Skeletal muscle satellite cell (primary cell): ENCODE results near the gene CAPN14. TPM values are rescaled to one million over a fixed set of nuclear protein-coding genes. Genes with fewer than 3 reads are reported as not detected.

Experiments used
- H3K27me3 ChIP-seq: 2 replicates; pipeline ENCODE4 v1.7.0; 2013; ENCODE audit warnings: low read length; ENCODE audit not compliant: control insufficient read depth, insufficient read depth
- H3K36me3 ChIP-seq: 2 replicates; pipeline ENCODE4 v1.7.0; 2013; ENCODE audit warnings: mild to moderate bottlenecking, control low read depth, low read length; ENCODE audit not compliant: insufficient read depth
- H3K4me1 ChIP-seq: 2 replicates; pipeline ENCODE4 v1.7.0; 2013; ENCODE audit warnings: low read length; ENCODE audit not compliant: control insufficient read depth, insufficient read depth
- H3K4me2 ChIP-seq: 2 replicates; pipeline ENCODE4 v1.7.0; 2013; ENCODE audit warnings: mild to moderate bottlenecking, low read length
- H3K4me3 ChIP-seq: 2 replicates; pipeline ENCODE4 v1.7.0; 2013; ENCODE audit warnings: low read length
- H3K9ac ChIP-seq: 2 replicates; pipeline ENCODE4 v1.7.0; 2013; ENCODE audit warnings: mild to moderate bottlenecking, low read depth, low read length, moderate library complexity
- H3K9me3 ChIP-seq: replicated peaks from 2 replicates; pipeline ENCODE4 v1.7.0; 2013; ENCODE audit warnings: mild to moderate bottlenecking, control low read depth, low read length
- total RNA-seq: library from RNA; depleted of rRNA; stranded (reverse); fragments of >200 nt; gene quantifications from 2 replicates; pipeline ENCODE4 v1.2.3, GENCODE V29; 2012; rRNA removed

Gene CAPN14, protein sequence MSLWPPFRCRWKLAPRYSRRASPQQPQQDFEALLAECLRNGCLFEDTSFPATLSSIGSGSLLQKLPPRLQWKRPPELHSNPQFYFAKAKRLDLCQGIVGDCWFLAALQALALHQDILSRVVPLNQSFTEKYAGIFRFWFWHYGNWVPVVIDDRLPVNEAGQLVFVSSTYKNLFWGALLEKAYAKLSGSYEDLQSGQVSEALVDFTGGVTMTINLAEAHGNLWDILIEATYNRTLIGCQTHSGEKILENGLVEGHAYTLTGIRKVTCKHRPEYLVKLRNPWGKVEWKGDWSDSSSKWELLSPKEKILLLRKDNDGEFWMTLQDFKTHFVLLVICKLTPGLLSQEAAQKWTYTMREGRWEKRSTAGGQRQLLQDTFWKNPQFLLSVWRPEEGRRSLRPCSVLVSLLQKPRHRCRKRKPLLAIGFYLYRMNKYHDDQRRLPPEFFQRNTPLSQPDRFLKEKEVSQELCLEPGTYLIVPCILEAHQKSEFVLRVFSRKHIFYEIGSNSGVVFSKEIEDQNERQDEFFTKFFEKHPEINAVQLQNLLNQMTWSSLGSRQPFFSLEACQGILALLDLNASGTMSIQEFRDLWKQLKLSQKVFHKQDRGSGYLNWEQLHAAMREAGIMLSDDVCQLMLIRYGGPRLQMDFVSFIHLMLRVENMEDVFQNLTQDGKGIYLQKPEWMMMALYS
- total RNA-seq = not detected in 2 replicates

DNA sequence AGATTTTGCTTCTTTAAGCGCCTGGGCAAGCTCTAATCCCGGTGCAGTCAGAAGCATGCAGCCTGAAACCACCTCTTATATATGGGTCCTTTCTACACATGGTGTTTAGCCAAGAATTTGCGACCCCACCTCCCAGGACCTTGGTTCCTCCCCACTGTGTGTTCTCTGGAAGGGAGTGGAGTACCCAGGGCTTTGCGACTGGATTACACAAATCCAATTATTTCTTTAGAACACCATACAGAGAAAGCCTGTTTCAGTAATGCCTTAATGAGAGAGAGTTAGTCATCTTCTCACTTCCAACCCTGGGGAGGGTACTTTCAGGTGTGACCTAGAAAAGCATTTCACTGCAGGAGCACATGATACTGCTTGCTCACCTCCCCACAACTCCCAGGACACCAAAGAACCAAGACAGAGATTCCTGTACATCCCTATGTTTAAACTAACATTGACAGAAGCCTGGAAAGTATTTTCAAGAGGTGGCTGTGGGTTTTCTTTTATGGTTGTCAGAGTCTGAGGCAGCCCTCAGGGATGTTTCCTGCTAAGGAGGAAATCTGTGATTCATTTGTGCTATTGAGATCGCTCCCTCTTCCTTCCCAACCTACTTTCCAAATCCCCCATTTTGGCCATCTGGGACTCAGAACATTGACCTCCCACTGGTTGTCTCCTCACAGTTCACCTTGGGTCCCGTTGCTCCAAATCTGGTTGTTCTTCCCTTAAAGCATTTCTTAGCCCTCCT, at the start of gene CAPN14:
TSS of gene CAPN14 (minus strand) at position 51 of the 736 bp plus-strand sequence. CDS start 12,068 bp downstream, outside the sequence.
- Histone ChIP-seq H3K4me2 (no peak within 1 kb of the TSS), H3K4me1 (no peaks in the 10 kb centered on the region), H3K9ac (no peak within 1 kb of the TSS), H3K27me3 (peaks cover 49% of the 10 kb centered on the region), H3K36me3 (no peaks in the 10 kb centered on the region), H3K9me3 (no peaks in the 10 kb centered on the region), H3K4me3 (no peak within 1 kb of the TSS)

DNA sequence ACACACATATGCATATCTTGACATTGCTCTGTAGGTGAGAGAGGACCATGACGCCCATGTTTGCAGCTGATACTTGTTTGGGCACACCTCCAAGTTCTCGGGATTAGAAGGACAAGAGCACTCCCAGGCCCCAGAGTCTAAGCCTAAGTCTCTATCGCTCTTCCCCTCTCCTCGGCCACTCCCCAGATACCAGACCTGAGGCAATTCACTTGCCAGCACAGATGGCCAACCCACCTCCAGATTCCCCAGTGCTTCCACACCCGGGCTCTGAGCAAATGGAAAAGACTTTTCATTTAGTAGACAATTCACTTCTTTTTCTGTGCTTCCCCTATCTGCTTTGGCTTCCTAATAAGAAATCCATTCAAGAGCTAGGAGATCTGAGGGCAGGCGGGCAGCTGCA, 49.5 kb upstream of the CAPN14 start:
- H3K27me3 ChIP-seq = no peaks in the 10 kb centered on the region
- H3K36me3 ChIP-seq = no peaks in the 10 kb centered on the region
- no peak overlapping the region for H3K9ac ChIP-seq
- H3K4me1 ChIP-seq = peaks cover 6% of the 10 kb centered on the region
- H3K9me3 ChIP-seq = no peaks in the 10 kb centered on the region
- H3K4me3 ChIP-seq = no peak overlapping the region
- no peak overlapping the region for H3K4me2 ChIP-seq

DNA sequence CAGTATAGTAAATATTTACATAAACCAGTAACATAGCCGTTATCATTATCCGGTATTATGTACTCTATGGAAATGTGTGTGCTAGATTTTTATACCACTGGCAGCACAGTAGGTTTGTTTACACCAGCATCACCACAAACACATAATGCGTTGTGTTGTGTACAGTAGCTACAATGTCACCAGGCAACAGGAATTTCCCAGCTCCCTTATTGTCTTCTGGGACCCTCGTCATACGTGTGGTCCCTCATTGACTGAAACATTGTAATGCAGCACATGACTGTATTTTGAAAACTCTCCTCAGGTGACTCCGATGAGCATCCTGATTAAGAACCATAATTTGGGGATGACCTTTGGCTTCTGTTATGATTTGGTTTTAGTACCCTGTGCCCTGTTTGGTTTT, 47.9 kb upstream of the CAPN14 start:
- peaks cover 6% of the 10 kb centered on the region for H3K4me1 ChIP-seq
- H3K27me3 ChIP-seq = no peaks in the 10 kb centered on the region
- no peak overlapping the region for H3K9ac ChIP-seq
- no peaks in the 10 kb centered on the region for H3K9me3 ChIP-seq
- no peak overlapping the region for H3K4me2 ChIP-seq
- no peak overlapping the region for H3K4me3 ChIP-seq
- H3K36me3 ChIP-seq = no peaks in the 10 kb centered on the region

DNA sequence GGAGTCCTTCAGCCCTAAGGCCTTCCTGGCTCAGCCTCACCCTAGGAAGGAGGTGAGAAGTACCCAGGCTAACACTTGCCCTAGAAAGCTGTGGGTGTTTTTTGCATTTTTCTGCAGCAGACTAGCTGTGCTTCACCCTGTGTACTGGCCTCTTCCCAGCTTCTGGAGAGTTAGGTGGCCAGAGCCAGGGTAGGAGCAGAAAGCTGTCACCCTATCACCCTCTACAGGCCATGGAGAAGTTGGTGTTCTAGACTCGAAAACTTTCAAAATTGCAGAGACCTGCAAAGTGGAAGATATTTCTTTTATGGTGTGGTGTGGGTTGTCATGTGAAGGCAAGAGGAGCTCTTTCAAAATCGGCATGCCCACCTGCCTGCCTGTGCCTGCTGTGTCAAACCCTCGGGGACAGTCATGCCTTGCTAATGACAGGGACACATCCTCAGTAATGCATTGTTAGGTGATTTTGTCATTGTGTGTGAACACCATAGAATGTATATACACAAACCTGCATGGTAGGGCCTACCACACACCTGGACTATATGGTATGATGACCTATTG, 46.4 kb upstream of the CAPN14 start:
- no peak overlapping the region for H3K4me2 ChIP-seq
- no peaks in the 10 kb centered on the region for H3K27me3 ChIP-seq
- no peak overlapping the region for H3K4me3 ChIP-seq
- H3K9me3 ChIP-seq = no peaks in the 10 kb centered on the region
- H3K4me1 ChIP-seq = peaks cover under 1% of the 10 kb centered on the region
- H3K9ac ChIP-seq = no peak overlapping the region
- no peaks in the 10 kb centered on the region for H3K36me3 ChIP-seq

DNA sequence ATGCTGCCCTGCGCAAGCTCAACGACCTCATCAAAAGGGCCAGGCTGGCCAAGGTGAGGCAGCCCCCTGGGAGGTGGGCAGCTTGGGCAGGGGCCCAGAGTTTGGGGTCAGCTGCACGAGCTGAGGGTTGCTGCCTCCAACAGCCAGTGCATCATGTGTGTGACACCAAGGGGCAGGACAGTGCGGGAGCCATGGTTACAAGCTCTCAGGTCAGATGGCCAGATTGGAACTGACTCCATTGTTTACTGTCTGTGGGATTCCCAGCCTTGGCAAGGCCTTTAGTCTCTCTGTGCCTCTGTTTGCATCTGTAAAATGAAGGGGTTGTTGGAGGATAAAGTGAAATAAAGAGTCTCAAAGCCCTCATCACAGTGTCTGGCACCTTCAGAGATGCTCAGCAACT, 43.6 kb upstream of the CAPN14 start:
- Histone ChIP-seq H3K4me2 (no peak overlapping the region), H3K9ac (no peak overlapping the region), H3K36me3 (no peaks in the 10 kb centered on the region)

DNA sequence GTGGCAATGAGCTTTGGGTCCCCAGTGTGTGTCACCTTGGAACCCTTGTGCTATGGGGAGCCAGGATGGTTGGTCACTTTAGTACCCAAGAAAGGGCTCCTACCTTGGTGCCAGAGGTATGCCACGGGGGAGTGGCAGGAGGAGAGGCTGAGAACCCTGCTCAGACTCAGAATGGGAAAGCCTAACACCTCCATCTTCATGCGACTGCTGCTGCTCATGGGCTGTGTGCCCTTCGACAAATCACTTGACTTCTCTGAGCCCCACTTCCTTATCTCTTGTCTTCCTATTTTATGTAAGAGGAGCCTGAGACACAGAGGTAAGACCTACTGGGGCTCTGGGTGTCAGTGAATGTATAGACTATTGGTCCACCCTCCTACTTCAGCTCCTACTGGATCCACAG, 41.8 kb upstream of the CAPN14 start:
- Histone ChIP-seq H3K4me1 (no peaks in the 10 kb centered on the region), H3K36me3 (no peaks in the 10 kb centered on the region), H3K27me3 (no peaks in the 10 kb centered on the region), H3K4me3 (no peak overlapping the region), H3K9me3 (no peaks in the 10 kb centered on the region), H3K9ac (no peak overlapping the region), H3K4me2 (no peak overlapping the region)

More for the DNA sequence above, 43.6 kb upstream of the CAPN14 start:
- H3K27me3 ChIP-seq = no peaks in the 10 kb centered on the region
- no peaks in the 10 kb centered on the region for H3K9me3 ChIP-seq
- no peak overlapping the region for H3K4me3 ChIP-seq
- H3K4me1 ChIP-seq = no peaks in the 10 kb centered on the region

DNA sequence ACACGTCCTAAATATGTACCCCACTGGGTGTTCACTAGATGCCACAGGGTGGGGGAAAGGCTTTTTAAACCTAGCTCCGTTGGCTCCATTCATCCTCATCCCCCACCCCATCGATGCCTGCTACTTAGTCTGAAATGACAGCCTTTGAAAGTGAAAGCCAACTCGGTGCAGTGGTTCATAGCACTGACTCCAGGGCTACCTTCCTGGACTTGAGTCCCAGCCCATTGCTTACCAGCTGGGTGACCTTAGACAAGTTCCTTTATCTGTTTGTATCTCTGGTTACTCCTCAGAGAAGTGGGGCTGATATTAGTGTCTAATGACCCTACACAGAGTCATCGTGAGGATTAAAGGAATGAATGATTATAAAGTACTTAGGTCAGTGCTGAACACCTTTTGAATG, 41.0 kb upstream of the CAPN14 start:
- no peak overlapping the region for H3K4me2 ChIP-seq
- no peak overlapping the region for H3K4me3 ChIP-seq
- H3K4me1 ChIP-seq = no peaks in the 10 kb centered on the region
- no peaks in the 10 kb centered on the region for H3K36me3 ChIP-seq
- H3K9me3 ChIP-seq = no peaks in the 10 kb centered on the region
- no peak overlapping the region for H3K9ac ChIP-seq
- H3K27me3 ChIP-seq = no peaks in the 10 kb centered on the region

GRCh38 chr2:31256611-31257382, 39.5 kb upstream of the CAPN14 start:
- Histone ChIP-seq H3K4me2 (no peak overlapping the region), H3K9me3 (no peaks in the 10 kb centered on the region), H3K4me3 (no peak overlapping the region), H3K27me3 (no peaks in the 10 kb centered on the region), H3K4me1 (no peaks in the 10 kb centered on the region), H3K36me3 (no peaks in the 10 kb centered on the region), H3K9ac (no peak overlapping the region)

GRCh38 chr2:31255911-31256571, 38.7 kb upstream of the CAPN14 start:
- Histone ChIP-seq H3K4me1 (no peaks in the 10 kb centered on the region), H3K4me3 (no peak overlapping the region), H3K9ac (no peak overlapping the region), H3K27me3 (no peaks in the 10 kb centered on the region), H3K4me2 (no peak overlapping the region), H3K36me3 (no peaks in the 10 kb centered on the region), H3K9me3 (no peaks in the 10 kb centered on the region)

- no peak overlapping the region for H3K9ac ChIP-seq
- no peaks in the 10 kb centered on the region for H3K36me3 ChIP-seq
- H3K27me3 ChIP-seq = no peaks in the 10 kb centered on the region
- no peaks in the 10 kb centered on the region for H3K9me3 ChIP-seq
- H3K4me1 ChIP-seq = no peaks in the 10 kb centered on the region
- no peak overlapping the region for H3K4me3 ChIP-seq
- no peak overlapping the region for H3K4me2 ChIP-seq
These were observed 37.2 kb upstream of the CAPN14 start for GRCh38 chr2:31254237-31255203.
